ENCODE data around the gene GLRX5.
A peak's percentile ranks its signal among the peaks of the same experiment; 100 is the strongest.

GLRX5 gene

DNA sequence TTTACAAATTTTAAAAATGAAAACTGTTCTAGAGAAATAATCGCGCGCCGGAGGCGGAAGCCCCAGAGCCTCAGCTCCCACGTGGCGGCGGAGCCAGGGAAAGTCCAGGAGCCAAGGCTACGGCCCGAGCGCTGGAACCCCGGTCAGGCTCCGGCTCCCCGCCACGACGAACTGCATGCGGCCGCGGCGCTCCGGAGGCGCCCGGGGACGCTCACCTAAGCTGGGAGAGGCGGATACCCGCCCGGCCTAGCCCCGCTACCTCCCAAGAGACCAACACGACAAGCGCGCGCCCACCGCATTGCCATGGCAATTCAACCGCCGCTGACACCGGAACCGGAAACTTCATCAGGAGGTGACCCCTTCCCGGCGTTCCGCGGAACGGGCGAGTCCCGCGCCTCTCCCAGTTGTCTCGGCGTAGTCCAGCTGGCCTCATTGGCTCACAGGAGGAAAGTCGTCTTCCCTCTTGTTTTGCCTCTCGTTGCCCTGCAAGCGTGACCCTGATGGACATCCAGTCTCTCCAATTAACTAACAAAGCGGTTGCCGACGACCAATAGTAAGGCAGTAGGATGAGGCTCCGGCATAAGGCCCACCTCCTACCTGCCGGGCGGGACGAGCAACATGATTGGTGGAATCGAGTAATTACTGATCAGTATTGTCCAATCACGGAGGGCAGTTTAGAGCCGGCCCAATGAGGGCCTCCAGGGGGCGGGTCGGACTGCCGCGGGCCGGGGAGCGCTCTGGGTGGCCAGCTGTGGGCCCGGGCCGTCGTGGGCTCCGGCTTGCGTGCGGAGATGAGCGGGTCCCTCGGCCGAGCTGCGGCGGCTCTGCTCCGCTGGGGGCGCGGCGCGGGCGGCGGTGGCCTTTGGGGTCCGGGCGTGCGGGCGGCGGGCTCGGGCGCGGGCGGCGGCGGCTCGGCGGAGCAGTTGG is at the start of gene GLRX5:
GLRX5 (plus strand) TSS at position 752 of the 927 bp plus-strand sequence; CDS start at position 792, 40 bp downstream.
- DNase-seq (ENCODE audit: low read depth in 1 of 2, low spot score in 1 of 2) = peak; percentile 90 to 94

DNA sequence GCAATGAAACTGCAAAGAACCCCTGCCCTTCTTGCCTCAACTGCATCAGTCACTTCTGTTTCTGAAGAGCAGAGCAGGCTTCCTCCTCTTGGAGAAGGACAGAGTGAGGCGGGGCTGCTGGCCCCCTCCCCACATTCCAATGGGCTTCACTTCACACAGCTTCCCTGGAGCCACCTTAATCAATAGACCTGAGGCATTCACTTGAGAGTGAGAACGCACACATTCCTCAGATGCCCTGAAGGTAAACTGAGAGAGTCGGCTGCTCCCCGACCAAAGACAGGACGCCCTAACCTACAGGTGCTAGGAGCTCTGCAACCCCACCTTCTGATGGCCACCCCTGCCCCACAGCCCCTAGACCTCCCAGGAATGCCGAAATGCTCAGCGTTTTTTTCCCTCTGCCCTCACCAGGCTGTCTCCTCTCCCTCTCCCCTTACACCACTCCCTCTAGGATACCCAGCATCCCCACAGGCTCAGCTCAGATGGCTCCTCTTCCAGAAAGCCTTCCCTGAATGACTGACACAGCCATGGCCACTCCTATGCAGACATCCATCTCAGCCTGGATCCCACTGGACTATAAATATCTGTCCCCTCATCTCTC is 49.5 kb upstream of the GLRX5 start:
- no peak for DNase-seq (ENCODE audit: low read depth in 1 of 2, low spot score in 1 of 2)

DNA sequence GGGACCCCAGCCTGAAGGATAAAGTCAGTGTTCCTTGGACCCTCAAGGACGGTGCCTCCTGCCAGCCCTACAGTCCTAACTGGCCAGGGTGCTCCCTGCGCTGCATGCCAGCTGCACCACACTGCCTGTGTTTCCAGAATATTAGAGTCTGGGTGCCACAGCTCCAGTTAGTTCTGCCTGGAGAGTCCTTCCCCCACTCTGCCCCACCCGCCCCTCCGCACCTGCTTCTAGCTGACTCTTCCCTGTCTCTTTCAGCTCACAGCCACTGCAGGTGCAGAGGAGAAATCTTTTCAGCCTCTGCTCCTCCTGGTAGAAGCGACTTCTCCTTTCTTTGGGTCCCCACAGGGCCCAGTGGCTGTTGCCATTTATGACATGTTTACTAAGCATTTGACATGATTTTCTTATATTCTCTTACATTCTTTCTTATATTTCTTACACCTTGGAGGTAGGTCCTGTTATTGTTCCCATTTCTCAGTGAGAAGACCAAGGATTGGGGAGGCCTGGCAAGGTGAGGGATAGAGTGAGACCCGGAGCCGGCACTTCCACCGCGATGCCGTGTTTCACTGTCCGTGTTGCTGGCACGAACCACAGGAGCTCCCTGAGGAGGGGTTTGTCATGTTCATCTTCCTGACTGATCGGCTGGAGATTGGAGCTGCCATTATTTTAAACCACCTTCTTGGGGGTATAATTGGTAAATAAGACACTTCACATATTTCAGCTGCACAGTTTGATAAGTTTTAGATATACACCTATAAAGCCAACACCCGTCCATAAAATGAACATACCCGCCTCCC is 47.8 kb upstream of the GLRX5 start:
- no peak for DNase-seq (ENCODE audit: low read depth in 1 of 2, low spot score in 1 of 2)

DNA sequence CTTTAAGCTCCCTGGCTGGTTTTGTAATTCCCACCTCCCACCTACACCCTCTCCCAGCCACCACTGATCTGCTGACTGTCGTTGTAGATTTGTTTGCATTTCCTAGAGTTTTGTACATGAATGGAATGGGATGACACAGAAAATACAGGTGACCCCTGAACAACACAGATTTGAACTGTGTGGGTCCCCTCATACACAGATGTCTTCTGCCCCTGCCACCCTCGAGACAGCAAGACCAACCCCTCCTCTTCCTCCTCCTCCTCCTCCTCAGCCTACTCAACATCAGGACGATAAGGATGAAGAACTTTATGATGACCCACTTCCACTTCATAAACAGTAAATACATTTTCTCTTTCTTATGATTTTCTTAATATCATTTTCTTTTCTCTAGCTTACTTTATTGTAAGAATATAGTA is 47.2 kb upstream of the GLRX5 start:
- DNase-seq (ENCODE audit: low read depth in 1 of 2, low spot score in 1 of 2) = no peak

DNA sequence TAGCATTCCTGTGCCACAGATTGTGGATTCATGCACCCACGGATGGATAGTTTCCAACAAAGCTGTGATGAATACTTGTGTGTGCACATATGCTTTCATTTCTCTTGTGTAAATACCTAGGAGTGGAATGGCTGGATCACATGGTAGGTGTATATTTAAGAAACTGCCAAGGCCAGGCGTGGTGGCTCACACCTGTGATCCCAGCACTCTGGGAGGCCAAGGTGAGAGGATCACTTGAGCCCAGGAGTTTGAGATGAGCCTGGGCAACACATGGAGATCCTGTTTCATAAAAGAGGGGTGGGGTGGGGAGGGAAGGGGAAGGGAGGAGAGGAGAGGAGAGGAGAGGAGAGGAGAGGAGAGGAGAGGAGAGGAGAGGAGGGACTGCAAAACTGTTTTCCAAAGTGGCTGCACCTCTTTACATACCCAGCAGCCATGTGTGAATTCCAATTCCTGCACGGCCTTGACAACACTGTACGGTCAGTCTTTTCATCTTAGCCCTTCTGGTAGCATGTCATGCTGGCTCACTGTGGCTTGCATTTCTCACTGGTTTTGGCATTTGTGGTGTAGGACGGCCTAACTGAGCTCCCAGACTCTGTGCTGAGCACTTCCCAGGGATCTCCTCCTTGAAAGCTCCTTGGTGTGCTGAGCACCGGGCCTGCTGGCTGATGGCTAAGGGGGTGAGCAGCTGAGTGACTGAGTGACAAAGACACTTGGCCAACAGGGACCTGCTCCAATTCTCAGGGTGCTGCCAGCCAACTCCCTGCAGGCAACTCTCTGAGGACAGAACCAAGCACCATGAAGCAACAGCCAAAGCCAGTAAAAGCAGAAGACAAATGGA is 46.3 kb upstream of the GLRX5 start:
- DNase-seq (ENCODE audit: low read depth in 1 of 2, low spot score in 1 of 2) = no peak

DNA sequence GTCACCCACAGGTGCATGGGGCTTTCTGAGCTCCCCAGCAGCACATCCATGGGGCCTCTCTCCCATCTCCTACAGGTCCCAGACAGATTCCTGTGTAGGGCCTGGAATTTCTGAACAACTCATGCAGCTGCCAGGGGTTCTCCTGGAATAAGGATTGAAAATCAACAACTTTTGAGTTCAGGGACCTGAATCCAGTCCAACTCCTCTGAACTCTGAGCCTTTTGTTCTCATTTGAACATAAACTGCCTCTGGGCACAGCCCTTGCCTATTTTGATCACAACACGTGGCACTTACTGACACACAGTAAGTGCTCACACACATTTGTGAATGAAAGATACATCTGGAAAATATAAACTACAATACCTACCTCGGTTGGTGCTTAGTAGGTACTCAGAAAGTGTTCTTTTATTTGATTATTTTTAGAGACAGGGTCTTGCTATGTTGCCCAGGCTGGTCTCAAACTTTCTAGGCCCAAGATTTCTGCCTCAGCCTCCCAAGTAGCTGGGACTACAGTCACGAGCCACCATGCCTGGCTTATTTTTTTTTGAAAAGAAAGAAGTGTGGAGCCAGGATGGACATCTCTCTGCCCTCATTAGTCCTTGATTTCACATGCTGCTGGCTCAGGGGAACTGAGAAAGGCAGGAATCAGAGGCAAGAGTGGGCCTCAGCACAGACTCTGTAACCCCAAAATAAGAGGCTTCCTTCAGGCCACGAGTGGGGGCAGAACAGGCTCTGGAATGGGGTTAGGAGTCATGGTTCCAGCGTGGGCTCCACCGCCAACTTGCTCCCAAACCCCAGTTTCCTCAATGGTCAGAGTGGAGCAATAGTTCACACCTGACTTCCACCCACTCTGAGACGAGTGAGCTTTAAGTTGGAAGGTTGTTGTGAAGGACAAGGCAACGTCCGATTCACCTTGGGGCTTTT is 45.4 kb upstream of the GLRX5 start:
- DNase-seq (ENCODE audit: low read depth in 1 of 2, low spot score in 1 of 2) = no peak

DNA sequence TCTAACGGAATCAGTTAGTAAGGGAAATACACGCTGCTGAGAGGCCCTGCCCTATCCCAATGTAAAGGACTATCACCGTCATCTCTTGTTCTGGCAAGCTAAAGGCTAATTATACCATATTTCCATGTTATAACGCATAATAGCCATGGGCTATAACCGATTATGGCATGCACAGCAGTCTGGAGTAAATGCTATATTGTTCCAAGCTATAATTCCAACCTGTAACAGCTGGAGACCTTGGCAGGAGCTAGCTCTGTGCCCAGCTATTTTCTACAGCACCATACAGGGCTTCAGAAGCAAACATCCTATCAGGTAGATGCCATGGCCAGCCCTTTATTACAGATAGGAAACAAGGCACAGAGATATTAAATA is 44.7 kb upstream of the GLRX5 start:
- no peak for DNase-seq (ENCODE audit: low read depth in 1 of 2, low spot score in 1 of 2)

DNA sequence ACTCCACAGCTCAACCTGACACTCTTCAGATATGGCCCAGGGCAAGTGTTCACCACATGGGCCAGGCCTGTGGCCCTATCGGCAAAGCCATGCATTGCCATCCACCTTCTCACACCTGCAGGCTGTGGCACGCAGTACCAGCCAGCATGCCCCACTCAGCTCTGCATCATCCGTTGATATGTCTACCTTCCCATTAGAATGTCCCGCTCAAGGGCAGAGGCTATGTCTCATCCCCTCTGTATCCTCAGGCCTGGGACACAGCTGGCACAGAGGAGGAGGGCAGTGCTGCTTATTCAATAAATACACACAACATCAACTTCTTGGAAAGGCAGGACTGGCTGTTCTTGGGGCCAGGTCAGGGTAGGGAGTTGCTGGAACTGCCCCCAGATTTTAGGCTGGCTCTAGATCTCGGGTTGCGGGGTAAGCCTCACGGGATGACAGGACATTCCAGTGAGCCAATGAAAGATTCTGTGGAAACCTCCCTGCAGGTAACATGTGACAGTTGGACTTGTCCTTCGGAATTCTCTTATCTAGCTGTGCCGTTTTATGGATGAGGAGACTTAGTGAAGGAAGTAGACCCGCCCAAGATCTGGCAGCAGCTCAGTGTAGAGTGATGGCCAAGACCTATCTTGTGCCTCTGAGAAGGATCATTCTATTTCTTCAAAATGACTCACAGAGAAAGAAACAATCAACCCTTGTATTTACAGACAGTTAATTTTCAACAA is 44.0 kb upstream of the GLRX5 start:
- DNase-seq (ENCODE audit: low read depth in 1 of 2, low spot score in 1 of 2) = no peak

DNA sequence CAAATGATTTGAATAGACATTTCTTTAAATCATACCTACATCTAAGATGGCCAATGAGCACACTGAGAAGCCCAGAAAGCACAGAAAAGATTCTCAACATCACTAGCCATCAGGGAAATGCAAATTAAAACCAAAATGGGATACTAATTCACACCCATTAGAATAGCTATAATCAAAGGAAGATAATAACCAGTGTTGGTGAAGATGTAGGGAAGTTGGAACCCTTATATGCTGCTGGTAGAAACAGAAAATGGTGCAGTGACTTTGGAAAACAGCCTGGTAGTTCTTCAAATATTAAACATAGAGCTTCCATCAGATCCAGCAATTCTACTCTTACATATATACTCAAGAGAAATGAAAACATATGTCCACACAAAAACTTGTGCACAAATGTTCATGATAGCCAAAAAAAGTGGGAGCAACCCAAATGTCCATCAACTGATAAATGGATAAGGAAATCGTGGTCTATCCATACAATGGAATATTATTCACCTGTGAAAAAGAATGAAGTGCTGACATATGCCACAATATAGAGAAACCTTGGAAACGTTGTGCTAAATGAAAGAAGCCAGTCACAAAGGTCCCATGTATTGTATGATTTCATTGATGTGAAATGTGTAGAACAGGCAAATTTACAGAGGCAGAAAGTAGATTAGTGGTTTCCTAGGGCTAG is 42.8 kb upstream of the GLRX5 start:
- DNase-seq (ENCODE audit: low read depth in 1 of 2, low spot score in 1 of 2) = no peak

DNA sequence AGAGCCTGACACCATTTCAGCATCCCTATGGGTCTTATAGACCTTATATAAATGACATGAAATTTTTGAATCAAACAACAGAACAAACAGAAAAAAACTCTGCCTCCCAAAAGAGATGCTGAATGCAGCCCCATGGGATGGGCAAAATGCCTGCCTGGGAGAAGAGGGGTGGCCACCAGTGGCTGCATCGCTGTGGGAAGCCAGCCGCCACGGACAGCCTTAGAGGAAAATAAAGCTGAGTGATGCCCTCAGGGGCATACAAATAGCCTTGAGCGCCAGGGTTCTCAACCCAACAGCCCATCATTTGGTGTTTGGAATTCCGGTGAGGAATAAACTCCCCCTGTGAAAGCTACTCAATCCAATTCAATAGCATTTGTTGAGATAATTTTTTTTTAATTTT is 41.3 kb upstream of the GLRX5 start:
- no peak for DNase-seq (ENCODE audit: low read depth in 1 of 2, low spot score in 1 of 2)

DNA sequence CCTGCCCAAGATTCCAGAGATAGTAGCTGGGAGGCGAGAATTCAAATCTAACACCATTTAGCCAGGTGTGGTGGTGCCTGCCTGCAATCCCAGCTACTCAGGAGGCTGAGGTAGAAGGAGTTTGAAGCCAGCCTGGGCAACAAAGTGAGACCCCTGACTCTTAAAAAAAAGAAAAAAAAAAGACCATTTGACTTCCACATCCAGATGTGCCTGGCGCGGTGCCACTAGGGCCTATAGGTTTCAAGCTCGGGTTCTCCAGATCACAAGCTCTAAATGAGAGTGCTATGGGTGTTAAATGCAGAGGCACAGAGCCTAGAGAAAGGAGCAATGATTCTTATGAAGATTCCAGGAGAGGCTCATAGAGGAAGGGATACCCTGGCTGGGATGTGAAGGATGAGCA is 40.9 kb upstream of the GLRX5 start:
- no peak for DNase-seq (ENCODE audit: low read depth in 1 of 2, low spot score in 1 of 2)

DNA sequence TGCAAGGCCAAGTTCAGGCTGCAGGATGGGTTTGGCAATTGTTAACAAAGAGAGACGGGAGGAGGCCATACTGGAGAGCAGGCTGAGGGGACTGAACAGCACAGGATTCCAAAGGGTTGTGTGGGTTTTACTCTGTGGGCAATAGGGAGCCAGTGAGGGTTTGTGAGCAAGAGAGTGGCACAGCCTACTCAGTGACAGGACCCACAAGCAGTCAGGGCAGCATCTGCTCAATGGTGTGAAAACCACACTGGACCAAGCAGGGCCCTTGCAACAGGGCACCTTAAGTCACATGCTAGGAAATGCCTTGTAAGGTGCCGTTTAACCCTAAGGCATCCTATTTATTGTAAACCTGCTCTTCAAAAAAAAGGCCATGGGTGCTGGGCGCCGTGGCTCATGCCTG is 40.4 kb upstream of the GLRX5 start:
- DNase-seq (ENCODE audit: low read depth in 1 of 2, low spot score in 1 of 2) = no peak

DNA sequence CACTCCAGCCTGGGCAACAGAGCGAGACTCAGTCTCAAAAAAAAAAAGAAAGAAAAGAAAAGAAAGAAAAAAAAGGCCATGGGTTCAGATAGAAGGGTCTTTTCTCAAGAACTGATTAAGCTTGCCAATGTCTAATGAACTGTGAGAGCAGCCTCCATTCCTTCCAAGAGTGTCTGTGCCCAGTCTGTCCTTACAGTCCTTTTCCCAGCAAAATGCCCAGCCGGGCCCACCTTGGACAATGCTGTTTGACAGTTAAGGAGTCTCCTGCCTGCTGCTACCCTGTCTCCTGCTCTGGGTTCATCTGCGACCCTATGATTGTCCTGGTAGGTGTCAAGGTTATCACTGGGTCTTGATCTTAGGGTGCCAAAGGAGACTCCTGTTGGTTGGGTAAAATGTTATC is 39.8 kb upstream of the GLRX5 start:
- DNase-seq (ENCODE audit: low read depth in 1 of 2, low spot score in 1 of 2) = no peak

DNA sequence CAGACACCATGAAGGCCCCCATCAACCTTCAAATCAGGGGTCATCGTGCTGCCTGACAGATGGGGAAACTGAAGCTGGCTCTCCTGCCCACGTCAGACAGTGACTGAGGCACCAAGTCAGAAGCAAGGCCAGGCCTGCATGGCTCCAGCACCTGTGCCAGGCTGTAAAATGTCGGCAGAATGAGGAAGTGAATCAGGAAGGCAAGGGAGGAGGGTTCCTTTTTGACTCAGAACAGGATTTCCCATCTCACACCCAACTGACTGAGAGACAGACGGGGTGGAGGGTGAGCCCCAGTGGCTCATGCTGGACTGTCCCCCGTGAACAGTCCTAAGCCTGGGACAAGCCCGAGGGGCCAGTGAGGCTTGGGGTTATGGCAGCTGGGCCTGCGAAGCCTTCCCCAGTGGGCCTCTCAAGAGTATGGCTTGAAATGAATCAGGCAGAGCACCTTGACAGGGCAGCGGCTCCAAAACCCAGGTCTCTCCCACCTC is 39.3 kb upstream of the GLRX5 start:
- no peak for DNase-seq (ENCODE audit: low read depth in 1 of 2, low spot score in 1 of 2)

DNA sequence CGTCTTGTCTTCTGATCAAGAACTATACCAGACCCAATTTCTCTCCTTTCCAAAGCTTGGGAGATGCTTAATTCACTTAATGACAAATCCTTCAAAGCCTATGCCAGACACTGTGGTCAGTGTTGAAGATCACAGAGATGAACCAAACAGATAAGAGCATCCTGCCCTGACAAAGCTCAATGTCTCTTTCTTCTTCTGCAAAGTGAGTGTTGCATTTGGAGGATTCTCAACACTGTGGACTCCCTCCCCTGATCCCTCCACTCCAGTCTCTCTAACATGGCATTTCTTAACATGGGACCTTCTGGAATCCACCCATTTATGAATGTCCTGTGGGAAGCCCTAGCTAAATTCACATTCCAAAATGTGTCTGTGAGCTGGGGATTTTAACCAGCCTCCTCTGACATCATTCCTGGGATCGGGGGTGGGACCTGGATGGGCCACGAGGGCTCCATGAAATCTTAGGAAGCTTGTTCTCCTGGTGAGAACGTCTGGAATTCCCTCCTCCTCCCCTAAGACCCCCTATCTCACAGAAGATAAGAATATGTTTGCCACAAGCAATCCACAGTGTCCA is 38.7 kb upstream of the GLRX5 start:
- DNase-seq (ENCODE audit: low read depth in 1 of 2, low spot score in 1 of 2) = no peak

DNA sequence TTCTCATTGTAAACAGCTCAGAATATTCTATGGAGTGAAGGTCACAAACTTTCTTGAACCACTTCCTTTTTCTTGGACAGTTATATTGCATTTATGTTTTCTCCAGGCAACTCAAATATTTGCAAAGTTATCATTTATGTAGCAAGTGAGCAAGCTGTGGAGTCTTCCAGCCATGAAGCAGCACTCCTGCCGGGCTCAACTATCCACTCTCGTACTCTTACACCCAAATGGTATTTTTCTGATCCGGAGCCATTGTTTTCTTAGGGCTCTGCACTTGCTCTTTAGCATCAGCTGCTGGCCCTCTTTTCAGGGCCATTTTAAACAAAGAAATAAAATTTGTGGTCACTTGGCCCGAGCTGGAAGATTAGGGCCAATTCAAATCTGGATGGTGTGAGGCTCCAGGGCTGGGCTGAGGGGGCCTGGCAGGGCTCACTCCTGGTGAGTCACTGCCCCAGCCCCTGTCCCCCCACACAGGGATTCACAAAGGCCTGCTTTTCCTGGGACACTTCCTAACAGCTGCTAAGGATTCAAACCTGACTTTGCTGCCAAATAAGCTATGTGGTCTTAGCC is 38.1 kb upstream of the GLRX5 start:
- no peak for DNase-seq (ENCODE audit: low read depth in 1 of 2, low spot score in 1 of 2)

DNA sequence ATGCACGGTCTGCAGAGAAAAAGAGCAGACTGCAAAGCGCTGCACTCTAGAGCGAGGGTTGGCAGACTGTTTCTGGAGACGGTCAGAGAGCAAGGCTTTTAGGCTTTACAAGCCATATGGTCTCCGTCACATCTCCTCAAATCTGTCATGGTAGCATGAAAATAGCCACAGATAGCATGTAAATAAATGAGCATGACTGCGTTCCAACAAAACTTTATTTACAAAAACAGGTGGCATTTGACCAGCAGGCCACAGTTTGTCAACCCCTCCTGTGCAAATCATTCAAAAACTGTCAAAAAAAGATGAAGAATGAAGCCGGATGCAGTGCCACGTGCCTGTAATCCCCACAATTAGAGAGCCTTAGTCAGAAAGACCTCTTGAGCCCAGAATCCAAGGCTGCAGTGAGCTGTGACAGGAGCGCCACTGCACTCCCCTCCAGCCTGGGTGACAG is 37.3 kb upstream of the GLRX5 start:
- no peak for DNase-seq (ENCODE audit: low read depth in 1 of 2, low spot score in 1 of 2)

Data from stimulated activated CD4-positive, alpha-beta T cell treated with anti-CD3 and anti-CD28 coated beads, Interleukin-15, amount 100 ng/mL, for 1 hour (primary cell).